SK-N-MC (cell line): ENCODE data around the gene TRRAP.

Experiments used
- EZH2 ChIP-seq: fragments of 200-600 bp; sonication (generic); IDR thresholded peaks from one replicate; pipeline ENCODE4 v1.6.1; 2017; ENCODE audit warnings: antibody characterized with exemption
- POLR2AphosphoS5 ChIP-seq: IDR thresholded peaks from 2 replicates; pipeline ENCODE4 v1.6.1; 2012; ENCODE audit warnings: mild to moderate bottlenecking, low read depth, low read length, borderline replicate concordance

GRCh38 chr7:98995523-98996149 is 117.3 kb downstream of the TRRAP start:
- TF ChIP-seq POLR2AphosphoS5 (no peak), EZH2 (no peak)
